ENCODE measurements around the gene PTPRK.
A peak's percentile ranks its signal among the peaks of the same experiment; 100 is the strongest.

Gene PTPRK

DNA sequence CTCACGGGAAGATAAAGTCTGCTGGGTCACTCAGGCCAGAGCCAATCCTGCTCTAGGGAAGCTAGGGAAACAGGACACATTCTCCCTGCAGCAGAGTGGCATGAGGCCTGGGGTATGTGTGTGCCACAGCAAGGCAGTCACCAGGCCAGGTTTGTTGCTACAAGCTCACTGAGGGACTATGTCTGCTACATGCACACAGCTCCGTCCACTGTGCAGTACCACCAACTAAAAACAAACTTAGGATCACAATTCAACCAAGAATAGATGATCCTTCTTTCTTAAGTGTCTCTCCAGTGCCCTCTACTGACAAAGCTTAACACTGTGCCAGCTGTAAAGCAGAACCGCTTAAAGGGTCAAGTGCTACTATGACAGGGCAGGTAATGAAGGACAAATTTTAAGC, 192.5 kb downstream of the PTPRK start:
- TF ChIP-seq, protein P1, sequence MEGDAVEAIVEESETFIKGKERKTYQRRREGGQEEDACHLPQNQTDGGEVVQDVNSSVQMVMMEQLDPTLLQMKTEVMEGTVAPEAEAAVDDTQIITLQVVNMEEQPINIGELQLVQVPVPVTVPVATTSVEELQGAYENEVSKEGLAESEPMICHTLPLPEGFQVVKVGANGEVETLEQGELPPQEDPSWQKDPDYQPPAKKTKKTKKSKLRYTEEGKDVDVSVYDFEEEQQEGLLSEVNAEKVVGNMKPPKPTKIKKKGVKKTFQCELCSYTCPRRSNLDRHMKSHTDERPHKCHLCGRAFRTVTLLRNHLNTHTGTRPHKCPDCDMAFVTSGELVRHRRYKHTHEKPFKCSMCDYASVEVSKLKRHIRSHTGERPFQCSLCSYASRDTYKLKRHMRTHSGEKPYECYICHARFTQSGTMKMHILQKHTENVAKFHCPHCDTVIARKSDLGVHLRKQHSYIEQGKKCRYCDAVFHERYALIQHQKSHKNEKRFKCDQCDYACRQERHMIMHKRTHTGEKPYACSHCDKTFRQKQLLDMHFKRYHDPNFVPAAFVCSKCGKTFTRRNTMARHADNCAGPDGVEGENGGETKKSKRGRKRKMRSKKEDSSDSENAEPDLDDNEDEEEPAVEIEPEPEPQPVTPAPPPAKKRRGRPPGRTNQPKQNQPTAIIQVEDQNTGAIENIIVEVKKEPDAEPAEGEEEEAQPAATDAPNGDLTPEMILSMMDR (conservative IDR thresholded peaks at IDR 0.05): peak; percentile 81
- H3K27ac ChIP-seq: no peak overlapping the region

DNA sequence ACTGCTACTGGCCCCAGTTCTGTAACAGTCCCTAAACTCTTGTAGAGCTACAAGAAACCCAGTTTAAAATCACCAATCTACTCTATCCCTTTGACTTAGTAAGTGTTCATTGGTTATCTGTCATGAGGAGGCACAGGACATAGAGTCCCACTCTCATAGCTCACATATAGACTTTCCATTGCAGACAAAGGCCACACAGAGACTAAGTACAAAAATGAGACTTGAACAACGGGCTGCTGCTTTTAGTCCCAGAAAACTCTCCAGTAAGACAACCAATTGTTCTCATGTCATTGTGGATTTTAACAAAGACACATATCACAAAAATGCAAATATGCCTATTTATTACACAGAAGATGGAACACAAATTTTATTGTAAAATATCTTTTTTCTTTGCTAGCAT, 197.4 kb downstream of the PTPRK start:
- no peak overlapping the region for H3K27ac ChIP-seq
- TF ChIP-seq, protein P1 (conservative IDR thresholded peaks at IDR 0.05): no peak

DNA sequence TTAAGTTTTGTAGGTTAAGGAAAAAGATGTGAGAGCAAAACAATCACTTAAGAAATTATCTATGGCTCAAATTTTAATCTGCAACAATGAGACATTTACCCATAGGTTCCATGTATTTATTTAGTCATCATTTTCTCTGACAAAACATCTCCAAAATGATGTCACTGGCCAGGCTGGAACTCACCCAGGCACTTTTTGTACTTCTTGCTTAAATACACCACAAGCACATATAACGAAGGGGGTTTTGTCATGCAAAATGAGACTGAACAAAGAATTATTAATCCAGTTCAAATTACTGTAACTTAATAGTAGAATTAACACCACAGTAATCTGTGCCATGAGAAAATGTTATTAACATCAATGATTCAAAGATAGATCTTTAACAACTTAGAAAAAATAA, 200.5 kb downstream of the PTPRK start:
- TF ChIP-seq, protein P1 (conservative IDR thresholded peaks at IDR 0.05): no peak
- no peak overlapping the region for H3K27ac ChIP-seq

DNA sequence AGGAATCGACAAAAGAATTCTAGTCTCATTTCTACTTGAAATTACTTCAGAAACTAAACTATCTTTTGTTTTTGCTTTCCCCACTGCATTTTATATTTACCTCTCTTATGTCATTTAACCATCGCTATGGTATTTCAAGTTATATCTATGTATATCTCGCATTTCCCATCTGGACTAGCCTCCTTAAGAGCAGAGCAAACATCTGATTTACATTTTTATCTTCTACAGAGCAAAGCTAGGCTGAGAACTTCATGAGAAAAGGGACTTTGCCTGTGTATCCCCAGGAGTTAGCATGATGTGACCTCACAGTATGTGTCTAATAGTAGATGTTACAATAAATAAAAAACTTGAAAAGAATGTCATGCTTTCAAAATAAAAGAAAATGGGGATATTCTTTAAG, 201.2 kb downstream of the PTPRK start:
- no peak overlapping the region for H3K27ac ChIP-seq
- TF ChIP-seq, protein P1 (conservative IDR thresholded peaks at IDR 0.05): no peak

DNA sequence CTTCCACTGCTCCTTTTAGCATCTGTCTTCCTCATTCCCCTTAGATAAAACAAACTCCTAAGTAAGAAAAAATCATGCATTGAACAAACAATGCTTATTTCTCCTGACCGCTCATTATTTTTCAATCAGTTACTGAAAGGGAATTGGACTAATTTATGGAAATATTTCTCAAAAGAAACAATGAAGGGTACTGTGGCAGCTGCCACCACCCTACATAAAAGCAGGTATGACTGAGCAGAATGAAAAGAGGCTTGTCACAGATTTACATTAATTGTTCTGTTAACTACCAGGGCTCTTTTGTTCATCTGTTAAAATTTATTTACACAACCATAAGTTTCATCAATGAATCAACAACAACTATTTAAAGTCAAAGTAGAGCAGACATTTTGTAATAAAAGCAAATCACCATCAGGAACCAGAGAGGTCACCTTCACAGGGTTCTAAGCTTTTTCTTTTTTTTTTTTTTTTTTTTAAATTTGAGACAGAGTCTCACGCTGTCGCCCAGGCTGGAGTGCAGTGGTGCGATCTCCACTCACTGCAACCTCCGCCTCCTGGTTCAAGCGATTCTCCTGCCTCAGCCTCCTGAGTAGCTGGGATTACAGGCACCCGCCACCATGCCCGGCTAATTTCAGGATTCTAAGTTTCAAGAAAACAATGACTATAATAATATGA, 204.0 kb downstream of the PTPRK start:
- H3K27ac ChIP-seq: no peak overlapping the region
- TF ChIP-seq, protein P1 (conservative IDR thresholded peaks at IDR 0.05): no peak

DNA sequence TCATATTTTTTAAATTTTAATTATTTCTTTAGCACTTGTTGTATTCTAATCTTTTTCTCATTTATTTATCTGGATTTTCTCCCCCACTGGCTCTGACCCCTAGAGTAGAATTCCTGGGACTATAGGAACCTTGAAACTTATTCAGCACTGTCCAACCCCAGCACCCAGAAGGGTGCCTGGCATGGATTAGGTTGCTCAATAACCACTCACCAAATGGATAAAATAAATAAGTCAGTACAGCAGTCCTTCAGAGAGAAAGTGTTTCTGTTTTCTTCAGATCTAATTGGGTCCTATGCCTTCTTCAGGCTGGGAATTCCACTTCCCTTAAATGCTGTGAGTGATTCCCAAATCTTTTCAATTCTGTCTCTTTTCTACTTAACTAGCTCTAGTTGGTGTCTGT, 206.2 kb downstream of the PTPRK start:
- H3K27ac ChIP-seq: no peak overlapping the region

DNA sequence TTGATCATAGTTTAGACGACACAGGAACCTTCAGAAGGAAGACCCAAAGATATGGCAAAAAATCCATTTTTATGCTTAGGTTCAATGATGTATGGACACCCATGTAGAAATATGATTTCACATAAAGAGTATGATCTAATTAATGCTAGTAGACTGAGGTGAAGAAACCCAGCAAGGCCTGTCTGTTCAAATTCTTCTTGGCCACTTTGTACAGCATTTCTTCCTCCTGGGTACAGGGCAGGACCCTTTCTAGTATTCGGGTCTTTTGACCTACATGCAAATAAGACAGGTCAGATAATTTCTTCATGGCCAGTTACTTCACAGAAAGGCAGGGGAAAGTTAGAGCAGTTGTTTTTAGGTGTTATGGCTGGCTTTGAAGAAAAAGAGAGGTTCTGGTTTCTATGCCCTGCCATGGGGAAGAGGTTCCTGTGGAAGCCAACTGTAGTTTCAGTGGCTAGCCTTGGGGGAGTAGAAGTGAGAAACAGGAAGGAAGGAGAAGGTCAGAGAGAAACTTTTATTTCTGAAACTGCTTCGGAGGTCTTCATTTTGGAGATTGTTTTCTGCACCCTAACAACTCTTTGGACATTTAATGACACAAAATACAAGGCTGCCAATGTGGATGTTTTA, 208.3 kb downstream of the PTPRK start:
- TF ChIP-seq, protein P1 (conservative IDR thresholded peaks at IDR 0.05): no peak
- no peak overlapping the region for H3K27ac ChIP-seq

More for the DNA sequence above, 206.2 kb downstream of the PTPRK start:
- TF ChIP-seq, protein P1 (conservative IDR thresholded peaks at IDR 0.05): no peak

Data from VCaP (cell line).